K562 (cell line): ENCODE results near the gene NEURL1B. TPM values are rescaled to one million over a fixed set of nuclear protein-coding genes. Genes with fewer than 3 reads are reported as not detected.

ENCODE experiments used
- ATAC-seq: fragments of 200-7000 bp; cut with Tn5 transposase; 3 replicates; pipeline ENCODE4 v1.9.1; 2020; ENCODE audit warnings: moderate library complexity
- BruUV-seq: library from RNA; stranded (reverse); fragments of 400-500 nt; replicated peaks from 2 replicates; lab custom pipeline; 2021; lab: Mats Ljungman, UMichigan
- CTCF ChIA-PET: fragments of 300-600 bp; formaldehyde crosslinking; extraction: SDS; loops from one replicate; lab custom pipeline; 2021; ENCODE audit warnings: low intra/inter-chr PET ratio; lab: Yijun Ruan, JAX
- POLR2A ChIA-PET: fragments of 300-600, 350-650 bp; sonication (Branson Sonifier 250); formaldehyde crosslinking; extraction: SDS; loops from one replicate; lab custom pipeline; 2021; ENCODE audit warnings: antibody characterized with exemption, inconsistent platforms; lab: Yijun Ruan, JAX
- DNase-seq, 4 experiments: peaks; one replicate each; pipeline versions ENCODE4 v3.0.0 to v3.0.0-alpha.2; 2011 to 2018; ENCODE audit warnings: low spot score in 3 of 4, mixed read lengths in 3 of 4; ENCODE audit errors: extremely low read depth in 1 of 4
- FAIRE-seq: peaks from 2 replicates; lab custom pipeline; 2011; peaks lifted over from hg19 to GRCh38; lab: Jason Lieb, UNC
- H2AFZ ChIP-seq: 2 replicates; pipeline ENCODE4 v1.6.0; 2011; ENCODE audit warnings: low read depth, low read length, control low read depth, inconsistent platforms
- H3K27ac ChIP-seq: fragments of 200-600 bp; 3 replicates; pipeline ENCODE4 v1.8.0; 2011; ENCODE audit warnings: low read depth, mild to moderate bottlenecking, control low read depth, inconsistent platforms, low read length, moderate library complexity, mixed read lengths; ENCODE audit errors: extremely low read depth
- H3K27me3 ChIP-seq, 2 experiments: fragments of 300-600 bp in 1 of 2; 2 replicates in 1 of 2; 3 replicates in 1 of 2; pipeline versions ENCODE4 v1.6.0 to v1.8.0; 2011; ENCODE audit warnings: inconsistent platforms in 2 of 2, low read length in 2 of 2, mild to moderate bottlenecking in 1 of 2, mixed read lengths in 1 of 2, moderate library complexity in 1 of 2; ENCODE audit not compliant: control insufficient read depth in 2 of 2, insufficient read depth in 2 of 2
- H3K36me3 ChIP-seq: fragments of 300-600 bp; 3 replicates; pipeline ENCODE4 v1.8.0; 2011; ENCODE audit warnings: mild to moderate bottlenecking, low read length, inconsistent platforms; ENCODE audit not compliant: control insufficient read depth, insufficient read depth
- H3K4me1 ChIP-seq, 2 experiments: fragments of 200-600 bp in 1 of 2; replicated peaks in 1 of 2; 2 replicates in 1 of 2; 3 replicates in 1 of 2; pipeline versions ENCODE4 v1.5.1 to v1.8.0; 2011; ENCODE audit warnings: inconsistent platforms in 2 of 2, low read length in 2 of 2, mild to moderate bottlenecking in 1 of 2, mixed read lengths in 1 of 2, moderate library complexity in 1 of 2; ENCODE audit not compliant: control insufficient read depth in 2 of 2, insufficient read depth in 2 of 2
- H3K4me2 ChIP-seq: 2 replicates; pipeline ENCODE4 v1.6.1; 2011; ENCODE audit warnings: low read length, control low read depth, inconsistent platforms, mixed read lengths; ENCODE audit not compliant: insufficient read depth
- H3K4me3 ChIP-seq: fragments of 200-600 bp; sonication (generic), shearing (Covaris generic); 2 replicates; pipeline ENCODE4 v1.5.1; 2016; ENCODE audit warnings: control low read depth, inconsistent platforms
- H3K79me2 ChIP-seq: fragments of 200-600 bp; 3 replicates; pipeline ENCODE4 v1.8.0; 2011; ENCODE audit warnings: low read length, inconsistent platforms; ENCODE audit not compliant: control insufficient read depth, insufficient read depth
- H3K9ac ChIP-seq, 2 experiments: 2 replicates each; pipeline versions ENCODE4 v1.6.0 to v1.6.1; 2011; ENCODE audit warnings: low read depth in 2 of 2, low read length in 2 of 2, control low read depth in 1 of 2, inconsistent platforms in 1 of 2, mild to moderate bottlenecking in 1 of 2, mixed read lengths in 1 of 2; ENCODE audit not compliant: insufficient read depth in 1 of 2
- H3K9me1 ChIP-seq: one replicate; pipeline ENCODE4 v1.6.0; 2011; ENCODE audit warnings: inconsistent platforms, mild to moderate bottlenecking, low read length, moderate library complexity; ENCODE audit not compliant: control insufficient read depth, insufficient read depth
- H3K9me3 ChIP-seq: replicated peaks from 2 replicates; pipeline ENCODE4 v1.5.1; 2011; ENCODE audit warnings: low read depth, low read length, inconsistent platforms; ENCODE audit not compliant: control insufficient read depth, insufficient read depth
- H4K20me1 ChIP-seq: replicated peaks from 2 replicates; pipeline ENCODE4 v1.6.1; 2011; ENCODE audit warnings: low read length, inconsistent platforms, mixed read lengths; ENCODE audit not compliant: control insufficient read depth, insufficient read depth
- BMI1 ChIP-seq: fragments of 150-350 bp; IDR thresholded peaks from 2 replicates; pipeline ENCODE4 v1.6.1; 2014; ENCODE audit warnings: low read length
- DMBX1 ChIP-seq: fragments of 250-450 bp; sonication (Bioruptor Pico); IDR thresholded peaks from 2 replicates; pipeline ENCODE4 v1.8.0; 2022; ENCODE audit warnings: inconsistent platforms, mild to moderate bottlenecking, moderate library complexity, borderline replicate concordance
- ERF ChIP-seq: fragments of 450-650 bp; formaldehyde crosslinking; IDR thresholded peaks from 2 replicates; pipeline ENCODE4 v1.4.0; 2020; ENCODE audit warnings: mild to moderate bottlenecking, mixed read lengths
- MCM2 ChIP-seq: fragments of 450-650 bp; IDR thresholded peaks from 2 replicates; pipeline ENCODE4 v1.6.1; 2017; ENCODE audit warnings: low read depth, mild to moderate bottlenecking
- MCM3 ChIP-seq: fragments of 450-650 bp; IDR thresholded peaks from 2 replicates; pipeline ENCODE4 v1.6.1; 2016
- NCOR1 ChIP-seq: fragments of 450-650 bp; IDR thresholded peaks from 2 replicates; pipeline ENCODE4 v1.6.1; 2016; ENCODE audit warnings: mild to moderate bottlenecking, moderate library complexity
- NELFE ChIP-seq: IDR thresholded peaks from 2 replicates; pipeline ENCODE4 v1.6.1; 2011; ENCODE audit warnings: mild to moderate bottlenecking; ENCODE audit not compliant: insufficient read depth, insufficient read length
- NFATC3 ChIP-seq: fragments of 450-650 bp; IDR thresholded peaks from 2 replicates; pipeline ENCODE4 v1.6.1; 2017; ENCODE audit warnings: mild to moderate bottlenecking
- PCBP1 ChIP-seq: fragments of 200-400 bp; formaldehyde crosslinking; IDR thresholded peaks from 2 replicates; pipeline ENCODE4 v1.6.1; 2018; ENCODE audit warnings: mild to moderate bottlenecking, low read depth, low read length; ENCODE audit not compliant: poor library complexity, severe bottlenecking
- RBM25 ChIP-seq: fragments of 200-400 bp; formaldehyde crosslinking; IDR thresholded peaks from 2 replicates; pipeline ENCODE4 v1.6.1; 2018; ENCODE audit warnings: low read length, low read depth, moderate library complexity; ENCODE audit not compliant: severe bottlenecking
- SMARCA5 ChIP-seq: fragments of 450-650 bp; IDR thresholded peaks from 2 replicates; pipeline ENCODE4 v1.6.1; 2016
- USF1 ChIP-seq: sonication (generic); formaldehyde crosslinking; IDR thresholded peaks from 2 replicates; pipeline ENCODE4 v1.9.0; 2022; ENCODE audit warnings: mild to moderate bottlenecking, missing genetic modification reagents
- ZC3H4 ChIP-seq: sonication (generic); formaldehyde crosslinking; IDR thresholded peaks from 2 replicates; pipeline ENCODE4 v1.9.0; 2021; ENCODE audit warnings: missing genetic modification reagents, borderline replicate concordance
- ZFP36 ChIP-seq: fragments of 150-350 bp; IDR thresholded peaks from 2 replicates; pipeline ENCODE4 v1.6.1; 2018; ENCODE audit warnings: low read length, low read depth; ENCODE audit not compliant: partially characterized antibody
- ZNF253 ChIP-seq: fragments of 250-450 bp; sonication (Bioruptor Pico); conservative IDR thresholded peaks from 2 replicates; pipeline ENCODE4 v1.6.1; 2021; ENCODE audit warnings: mild to moderate bottlenecking
- ZNF41 ChIP-seq: fragments of 250-450 bp; sonication (Bioruptor Pico); conservative IDR thresholded peaks from 2 replicates; pipeline ENCODE4 v1.4.0; 2020; ENCODE audit warnings: mild to moderate bottlenecking
- ZNF431 ChIP-seq: sonication (generic); formaldehyde crosslinking; IDR thresholded peaks from 2 replicates; pipeline ENCODE4 v1.8.0; 2022; ENCODE audit warnings: mild to moderate bottlenecking, missing genetic modification reagents
- ZNF507 ChIP-seq: conservative IDR thresholded peaks from 2 replicates; pipeline ENCODE4 v1.6.1; 2017; ENCODE audit warnings: missing genetic modification characterization, missing compliant biosample characterization
- WGBS: fragments of 100-300 bp; shearing (Covaris generic); methylation state at CpG from one replicate; pipeline ENCODE4 v1.1.6; 2016; ENCODE audit warnings: low coverage, mixed read lengths; ENCODE audit not compliant: insufficient coverage; ENCODE audit errors: missing lambda C conversion rate; 5-methylcytosine and 5-hydroxymethylcytosine counted together
- in situ Hi-C: fragments of 300-500 bp; cut with MboI; formaldehyde crosslinking; loops from 4 replicates; pipeline ENCODE4 v1.15.0; 2018; ENCODE audit warnings: inconsistent platforms, mixed read lengths
- intact Hi-C: fragments of 100-400 bp; cut with micrococcal nuclease; formaldehyde crosslinking; loops from 2 replicates; pipeline ENCODE4 v1.14.2; 2022
- polyA plus RNA-seq, 8 experiments: library from polyadenylated mRNA; depleted of rRNA in 4 of 8; stranded (reverse) in 5 of 8; unstranded in 3 of 8; fragments of >200 nt; fragmentation: Nextera tagmentation in 2 of 8; fragmentation: Illumina TruSeq in 1 of 8; extraction: Ambion mirVana in 2 of 8; extraction: Trizol in 1 of 8; gene quantifications; 2 replicates each; pipeline versions ENCODE4 v1.2.1 to v1.2.3, GENCODE V29; 2011 to 2014; ENCODE audit warnings: inconsistent platforms in 1 of 8, missing spikeins in 1 of 8
- total RNA-seq, 7 experiments: library from RNA; depleted of rRNA in 6 of 7; stranded (reverse); fragments of >200 nt in 6 of 7; fragmentation: Illumina TruSeq in 2 of 7; extraction: Trizol in 2 of 7; gene quantifications; 2 replicates each; pipeline versions ENCODE4 v1.2.1 to v1.2.3, GENCODE V29; 2011 to 2021; ENCODE audit warnings: low replicate concordance in 1 of 7
- TF ChIP-seq, protein P1 (sequence below): sonication (generic); formaldehyde crosslinking; IDR thresholded peaks from 2 replicates; pipeline ENCODE4 v1.8.1; 2023; ENCODE audit warnings: missing genetic modification reagents, mild to moderate bottlenecking, borderline replicate concordance

Gene NEURL1B
- total and polyA plus RNA-seq, 9 of the 15 experiments (the other 6 are each of a cell fraction or from before 2014, with no cell fraction given) = 0.04 TPM; not detected in 8

DNA sequence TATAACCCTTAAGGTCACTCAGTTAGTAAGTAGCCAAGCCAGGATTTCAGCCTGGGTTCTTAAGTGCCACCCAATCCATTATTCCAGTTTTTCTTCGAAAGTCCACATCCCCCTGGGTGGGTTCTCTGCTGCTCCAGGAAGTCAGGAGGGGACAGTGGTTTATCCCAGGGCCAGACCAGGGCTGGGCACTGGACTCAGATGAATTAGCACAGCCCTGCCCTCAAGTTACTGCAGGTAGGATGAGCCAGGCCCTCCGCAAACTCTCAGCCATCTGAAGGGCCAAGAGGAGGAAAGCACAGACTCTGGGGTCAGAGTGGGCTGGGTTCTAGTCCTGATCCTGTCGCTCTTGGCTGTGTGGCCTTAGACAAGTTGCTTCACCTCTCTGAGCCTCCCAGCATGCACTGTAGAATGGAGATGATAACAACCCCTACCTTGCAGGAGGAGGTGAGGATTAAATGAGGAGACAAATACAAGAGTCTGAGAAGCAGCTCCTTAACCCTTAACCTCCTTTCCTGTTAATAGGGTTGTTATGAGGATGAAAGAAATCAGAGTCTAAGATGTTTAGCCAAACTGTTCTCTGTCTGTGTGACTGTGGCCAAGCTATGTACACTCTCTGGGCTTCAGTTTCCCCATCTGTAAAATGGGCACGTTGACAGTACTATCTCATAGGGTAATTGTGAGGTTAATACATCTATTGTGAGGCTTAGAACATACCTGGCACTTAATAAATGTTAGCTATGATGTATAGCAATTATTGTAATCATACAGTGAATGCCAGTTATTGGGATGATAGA is 6.8 kb upstream of the NEURL1B start:
- Histone ChIP-seq H3K4me3 (no peak overlapping the region), H3K27me3 (peaks cover 15 to 49% of the 10 kb centered on the region in 2 experiments; a peak in 4 of 5 replicates), H3K27ac (no peak overlapping the region), H3K36me3 (no peaks in the 10 kb centered on the region), H4K20me1 (peaks cover 9% of the 10 kb centered on the region; the same call in 1 of the 2 replicates), H3K4me1 (no peaks in the 10 kb centered on the region), H3K79me2 (no peaks in the 10 kb centered on the region), H3K9ac (no peak overlapping the region), H2AFZ (no peak overlapping the region), H3K9me3 (no peaks in the 10 kb centered on the region), H3K9me1 (no peaks in the 10 kb centered on the region), H3K4me2 (no peak overlapping the region)
- ChIA-PET POLR2A (interaction anchor here (1.1 kb wide), 1 partner anchor 24 kb away, joined by 3 read pairs; no protein-coding TSS in a partner anchor), CTCF (no interaction called here)
- in situ Hi-C loops (no loop called here), intact Hi-C loops (no loop called here)
- DNase-seq = no peak
- WGBS = 0% methylated on average over 4 of the region's 4 CpGs
- no peak for ATAC-seq
- no peak for FAIRE-seq
- no TSS peak for BruUV-seq
- TF ChIP-seq ZC3H4 (no peak), BMI1 (no peak), MCM2 (no peak), USF1 (CRISPR knock-in tag) (no peak), ZNF41 (CRISPR knock-in tag) (no peak), ZNF253 (CRISPR knock-in tag) (no peak), NCOR1 (no peak), MCM3 (no peak), ZNF507 (tag) (no peak), DMBX1 (no peak), RBM25 (peak; percentile 75), ERF (CRISPR knock-in tag) (no peak), SMARCA5 (0 out of 2 replicates have a peak, but pooled peaks have one; percentile 26), ZFP36 (peak; percentile 65), ZNF431 (CRISPR knock-in tag) (no peak), NELFE (no peak), PCBP1 (no peak), NFATC3 (no peak)
- TF ChIP-seq, protein P1, sequence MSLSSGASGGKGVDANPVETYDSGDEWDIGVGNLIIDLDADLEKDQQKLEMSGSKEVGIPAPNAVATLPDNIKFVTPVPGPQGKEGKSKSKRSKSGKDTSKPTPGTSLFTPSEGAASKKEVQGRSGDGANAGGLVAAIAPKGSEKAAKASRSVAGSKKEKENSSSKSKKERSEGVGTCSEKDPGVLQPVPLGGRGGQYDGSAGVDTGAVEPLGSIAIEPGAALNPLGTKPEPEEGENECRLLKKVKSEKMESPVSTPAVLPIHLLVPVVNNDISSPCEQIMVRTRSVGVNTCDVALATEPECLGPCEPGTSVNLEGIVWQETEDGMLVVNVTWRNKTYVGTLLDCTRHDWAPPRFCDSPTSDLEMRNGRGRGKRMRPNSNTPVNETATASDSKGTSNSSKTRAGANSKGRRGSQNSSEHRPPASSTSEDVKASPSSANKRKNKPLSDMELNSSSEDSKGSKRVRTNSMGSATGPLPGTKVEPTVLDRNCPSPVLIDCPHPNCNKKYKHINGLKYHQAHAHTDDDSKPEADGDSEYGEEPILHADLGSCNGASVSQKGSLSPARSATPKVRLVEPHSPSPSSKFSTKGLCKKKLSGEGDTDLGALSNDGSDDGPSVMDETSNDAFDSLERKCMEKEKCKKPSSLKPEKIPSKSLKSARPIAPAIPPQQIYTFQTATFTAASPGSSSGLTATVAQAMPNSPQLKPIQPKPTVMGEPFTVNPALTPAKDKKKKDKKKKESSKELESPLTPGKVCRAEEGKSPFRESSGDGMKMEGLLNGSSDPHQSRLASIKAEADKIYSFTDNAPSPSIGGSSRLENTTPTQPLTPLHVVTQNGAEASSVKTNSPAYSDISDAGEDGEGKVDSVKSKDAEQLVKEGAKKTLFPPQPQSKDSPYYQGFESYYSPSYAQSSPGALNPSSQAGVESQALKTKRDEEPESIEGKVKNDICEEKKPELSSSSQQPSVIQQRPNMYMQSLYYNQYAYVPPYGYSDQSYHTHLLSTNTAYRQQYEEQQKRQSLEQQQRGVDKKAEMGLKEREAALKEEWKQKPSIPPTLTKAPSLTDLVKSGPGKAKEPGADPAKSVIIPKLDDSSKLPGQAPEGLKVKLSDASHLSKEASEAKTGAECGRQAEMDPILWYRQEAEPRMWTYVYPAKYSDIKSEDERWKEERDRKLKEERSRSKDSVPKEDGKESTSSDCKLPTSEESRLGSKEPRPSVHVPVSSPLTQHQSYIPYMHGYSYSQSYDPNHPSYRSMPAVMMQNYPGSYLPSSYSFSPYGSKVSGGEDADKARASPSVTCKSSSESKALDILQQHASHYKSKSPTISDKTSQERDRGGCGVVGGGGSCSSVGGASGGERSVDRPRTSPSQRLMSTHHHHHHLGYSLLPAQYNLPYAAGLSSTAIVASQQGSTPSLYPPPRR = no peak
